PFSK-1 (cell line): ENCODE data around the gene MCM7.

Experiments used
- FOXP2 ChIP-seq: optimal IDR thresholded peaks from 2 replicates; pipeline ENCODE3; 2011; ENCODE audit warnings: borderline replicate concordance, control low read depth, inconsistent platforms; ENCODE audit not compliant: insufficient read depth; ENCODE audit errors: extremely low read length, extremely low read depth
- POLR2AphosphoS5 ChIP-seq: IDR thresholded peaks from 2 replicates; pipeline ENCODE4 v1.6.1; 2012; ENCODE audit warnings: low read depth, mild to moderate bottlenecking, control low read depth, low read length, moderate library complexity
- SIN3A ChIP-seq: IDR thresholded peaks from 2 replicates; pipeline ENCODE4 v1.6.1; 2012; ENCODE audit warnings: mild to moderate bottlenecking, low read length, moderate library complexity, borderline replicate concordance; ENCODE audit not compliant: insufficient read depth
- TAF1 ChIP-seq: IDR thresholded peaks from 2 replicates; pipeline ENCODE4 v1.6.1; 2012; ENCODE audit warnings: low read length, control low read depth, borderline replicate concordance; ENCODE audit not compliant: insufficient read depth
- TF ChIP-seq, protein P1 (sequence below), 2 experiments: IDR thresholded peaks; 2 replicates each; pipeline versions ENCODE4 v1.6.1 to v1.8.0; 2011 to 2012; ENCODE audit warnings: low read depth in 2 of 2, low read length in 2 of 2, control low read depth in 1 of 2, inconsistent platforms in 1 of 2, mild to moderate bottlenecking in 1 of 2, moderate library complexity in 1 of 2; ENCODE audit not compliant: insufficient read depth in 1 of 2

DNA sequence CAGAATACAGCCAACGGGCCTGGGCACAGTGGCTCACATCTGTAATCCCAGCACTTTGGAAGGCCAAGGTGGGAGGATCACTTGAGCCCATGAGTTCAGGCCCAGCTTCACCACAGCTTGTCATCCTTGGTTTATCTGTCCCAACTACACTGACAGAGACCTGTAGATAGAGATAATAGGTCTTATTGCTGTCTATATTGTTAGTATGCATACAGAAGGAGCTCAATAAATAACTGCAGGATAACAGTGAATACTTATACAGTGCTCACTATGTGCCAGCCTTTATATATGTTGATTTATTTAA lies 19.5 kb upstream of the MCM7 start:
- no peak for TF ChIP-seq POLR2AphosphoS5
- TF ChIP-seq, protein P1, sequence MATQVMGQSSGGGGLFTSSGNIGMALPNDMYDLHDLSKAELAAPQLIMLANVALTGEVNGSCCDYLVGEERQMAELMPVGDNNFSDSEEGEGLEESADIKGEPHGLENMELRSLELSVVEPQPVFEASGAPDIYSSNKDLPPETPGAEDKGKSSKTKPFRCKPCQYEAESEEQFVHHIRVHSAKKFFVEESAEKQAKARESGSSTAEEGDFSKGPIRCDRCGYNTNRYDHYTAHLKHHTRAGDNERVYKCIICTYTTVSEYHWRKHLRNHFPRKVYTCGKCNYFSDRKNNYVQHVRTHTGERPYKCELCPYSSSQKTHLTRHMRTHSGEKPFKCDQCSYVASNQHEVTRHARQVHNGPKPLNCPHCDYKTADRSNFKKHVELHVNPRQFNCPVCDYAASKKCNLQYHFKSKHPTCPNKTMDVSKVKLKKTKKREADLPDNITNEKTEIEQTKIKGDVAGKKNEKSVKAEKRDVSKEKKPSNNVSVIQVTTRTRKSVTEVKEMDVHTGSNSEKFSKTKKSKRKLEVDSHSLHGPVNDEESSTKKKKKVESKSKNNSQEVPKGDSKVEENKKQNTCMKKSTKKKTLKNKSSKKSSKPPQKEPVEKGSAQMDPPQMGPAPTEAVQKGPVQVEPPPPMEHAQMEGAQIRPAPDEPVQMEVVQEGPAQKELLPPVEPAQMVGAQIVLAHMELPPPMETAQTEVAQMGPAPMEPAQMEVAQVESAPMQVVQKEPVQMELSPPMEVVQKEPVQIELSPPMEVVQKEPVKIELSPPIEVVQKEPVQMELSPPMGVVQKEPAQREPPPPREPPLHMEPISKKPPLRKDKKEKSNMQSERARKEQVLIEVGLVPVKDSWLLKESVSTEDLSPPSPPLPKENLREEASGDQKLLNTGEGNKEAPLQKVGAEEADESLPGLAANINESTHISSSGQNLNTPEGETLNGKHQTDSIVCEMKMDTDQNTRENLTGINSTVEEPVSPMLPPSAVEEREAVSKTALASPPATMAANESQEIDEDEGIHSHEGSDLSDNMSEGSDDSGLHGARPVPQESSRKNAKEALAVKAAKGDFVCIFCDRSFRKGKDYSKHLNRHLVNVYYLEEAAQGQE (IDR thresholded peaks at IDR 0.05; ENCODE audit: insufficient read depth in 1 of 2, low read depth in 2 of 2, low read length in 2 of 2) = no peak
- TF ChIP-seq TAF1 = no peak
- no peak for TF ChIP-seq FOXP2
- TF ChIP-seq SIN3A = no peak
